ENCODE results near the gene PDE4B.
"Not testable (repeated sequence)": the region's sequence is repeated elsewhere in the genome, so short reads cannot be mapped to it uniquely, and the experiment has no call there.

Gene PDE4B

GRCh38 chr1:65998763-65999583, 206.3 kb downstream of the PDE4B start:
- no peak for DNase-seq

- no peak for DNase-seq
Observed at GRCh38 chr1:66000033-66000637, 207.4 kb downstream of the PDE4B start.

GRCh38 chr1:66003690-66004089, 211.0 kb downstream of the PDE4B start:
- no peak for DNase-seq

GRCh38 chr1:66006534-66006933, 213.8 kb downstream of the PDE4B start:
- DNase-seq, result not testable (repeated sequence)

GRCh38 chr1:66012106-66012784, 219.6 kb downstream of the PDE4B start:
- DNase-seq, result no peak

- DNase-seq, result no peak
Observed at GRCh38 chr1:66013371-66013770, 220.7 kb downstream of the PDE4B start.

- DNase-seq, result no peak
Observed at GRCh38 chr1:66022904-66023620, 230.4 kb downstream of the PDE4B start.

GRCh38 chr1:66025188-66025587, 232.5 kb downstream of the PDE4B start:
- no peak for DNase-seq

GRCh38 chr1:66028035-66028434, 235.3 kb downstream of the PDE4B start:
- no peak for DNase-seq

- DNase-seq, result no peak
Observed at GRCh38 chr1:66033781-66034180, 241.1 kb downstream of the PDE4B start.

GRCh38 chr1:66035616-66036245, 243.0 kb downstream of the PDE4B start:
- no peak for DNase-seq

GRCh38 chr1:66041654-66042053, 249.0 kb downstream of the PDE4B start:
- DNase-seq, result no peak

- DNase-seq, result no peak
Observed at GRCh38 chr1:66043186-66043585, 250.5 kb downstream of the PDE4B start.

- DNase-seq, result no peak
Observed at GRCh38 chr1:66044912-66045311, 252.2 kb downstream of the PDE4B start.

- no peak for DNase-seq
Observed at GRCh38 chr1:66046415-66046814, 253.7 kb downstream of the PDE4B start.

- no peak for DNase-seq
Observed at GRCh38 chr1:66048011-66048410, 255.3 kb downstream of the PDE4B start.

GRCh38 chr1:66050123-66050522, 257.4 kb downstream of the PDE4B start:
- DNase-seq, result no peak

- no peak for DNase-seq
Observed at GRCh38 chr1:66050633-66051032, 257.9 kb downstream of the PDE4B start.

GRCh38 chr1:66055092-66055491, 262.4 kb downstream of the PDE4B start:
- no peak for DNase-seq

- DNase-seq, result not testable (repeated sequence)
Observed at GRCh38 chr1:66057448-66057847, 264.8 kb downstream of the PDE4B start.

- DNase-seq, result no peak
Observed at GRCh38 chr1:66058558-66058957, 265.9 kb downstream of the PDE4B start.

GRCh38 chr1:66067219-66067618, 274.5 kb downstream of the PDE4B start:
- DNase-seq, result not testable (repeated sequence)
